HepG2 (cell line): ENCODE results near the gene RITA1. TPM values are rescaled to one million over a fixed set of nuclear protein-coding genes. Genes with fewer than 3 reads are reported as not detected.

Source experiments
- ATAC-seq: fragments of 200-7000 bp; cut with Tn5 transposase; 3 replicates; pipeline ENCODE4 v1.9.1; 2020; ENCODE audit warnings: mild to moderate bottlenecking, moderate library complexity
- BruUV-seq: library from RNA; stranded (reverse); fragments of 400-500 nt; replicated peaks from 2 replicates; lab custom pipeline; 2021; lab: Mats Ljungman, UMichigan
- CTCF ChIA-PET: fragments of 300-600 bp; formaldehyde crosslinking; extraction: SDS; loops from one replicate; lab custom pipeline; 2021; ENCODE audit warnings: low total read pairs, inconsistent platforms, low intra/inter-chr PET ratio; lab: Yijun Ruan, JAX
- POLR2A ChIA-PET: fragments of 350-600 bp; sonication (Branson Sonifier 250); formaldehyde crosslinking; loops from one replicate; lab custom pipeline; 2020; ENCODE audit warnings: antibody characterized with exemption, inconsistent platforms; lab: Yijun Ruan, JAX
- DNase-seq: peaks from one replicate; pipeline ENCODE4 v3.0.0-alpha.2; 2015; ENCODE audit warnings: low spot score
- FAIRE-seq: peaks from 3 replicates; lab custom pipeline; 2011; peaks lifted over from hg19 to GRCh38; lab: Jason Lieb, UNC
- H2AFZ ChIP-seq: one replicate; pipeline ENCODE4 v1.6.1; 2011; ENCODE audit warnings: low read length, inconsistent platforms
- H3K27ac ChIP-seq: fragments of 300-600 bp; 3 replicates; pipeline ENCODE4 v1.8.0; 2011; ENCODE audit warnings: mixed run types, mild to moderate bottlenecking, mixed read lengths, low read length, inconsistent platforms; ENCODE audit not compliant: insufficient read depth; ENCODE audit errors: extremely low read length
- H3K27me3 ChIP-seq, 2 experiments: fragments of 200-600 bp in 1 of 2; 2 replicates in 1 of 2; 3 replicates in 1 of 2; pipeline versions ENCODE4 v1.6.0 to v1.8.0; 2011; ENCODE audit warnings: low read length in 2 of 2, mild to moderate bottlenecking in 2 of 2, moderate library complexity in 2 of 2, inconsistent platforms in 1 of 2; ENCODE audit not compliant: insufficient read depth in 2 of 2, control insufficient read depth in 1 of 2
- H3K36me3 ChIP-seq, 2 experiments: fragments of 200-600 bp in 1 of 2; replicated peaks in 1 of 2; 2 replicates in 1 of 2; 3 replicates in 1 of 2; pipeline versions ENCODE4 v1.5.1 to v1.8.0; 2011; ENCODE audit warnings: low read length in 2 of 2, inconsistent platforms in 1 of 2; ENCODE audit not compliant: insufficient read depth in 2 of 2, control insufficient read depth in 1 of 2
- H3K4me1 ChIP-seq: 2 replicates; pipeline ENCODE4 v1.5.1; 2012; ENCODE audit warnings: low read length, inconsistent platforms; ENCODE audit not compliant: insufficient read depth
- H3K4me2 ChIP-seq: 2 replicates; pipeline ENCODE4 v1.6.0; 2011; ENCODE audit warnings: low read depth, low read length, inconsistent platforms
- H3K4me3 ChIP-seq, 3 experiments: fragments of 200-600 bp in 1 of 3; sonication (generic), shearing (Covaris generic) in 1 of 3; replicated peaks in 1 of 3; 2 replicates each; pipeline ENCODE4 v1.5.1; 2011 to 2016; ENCODE audit warnings: low read length in 3 of 3, inconsistent platforms in 2 of 3, low read depth in 2 of 3, mild to moderate bottlenecking in 2 of 3, control low read depth in 1 of 3, mixed read lengths in 1 of 3; ENCODE audit not compliant: insufficient read depth in 1 of 3
- H3K79me2 ChIP-seq: one replicate; pipeline ENCODE4 v1.6.1; 2011; ENCODE audit warnings: low read length, inconsistent platforms; ENCODE audit not compliant: insufficient read depth
- H3K9ac ChIP-seq: 2 replicates; pipeline ENCODE4 v1.6.0; 2011; ENCODE audit warnings: mild to moderate bottlenecking, low read depth, low read length, inconsistent platforms; ENCODE audit not compliant: insufficient read depth
- H3K9me3 ChIP-seq: 2 replicates; pipeline ENCODE4 v1.5.1; 2012; ENCODE audit warnings: mild to moderate bottlenecking, low read length
- H4K20me1 ChIP-seq: 2 replicates; pipeline ENCODE4 v1.6.0; 2011; ENCODE audit warnings: inconsistent platforms, mild to moderate bottlenecking, low read length, moderate library complexity; ENCODE audit not compliant: insufficient read depth
- NFE2L1 ChIP-seq: sonication (generic); formaldehyde crosslinking; IDR thresholded peaks from 2 replicates; pipeline ENCODE4 v1.4.0; 2020; ENCODE audit warnings: missing genetic modification reagents, mild to moderate bottlenecking, borderline replicate concordance
- RBAK ChIP-seq: sonication (generic); formaldehyde crosslinking; IDR thresholded peaks from 2 replicates; pipeline ENCODE4 v1.5.1; 2020; ENCODE audit warnings: mild to moderate bottlenecking, missing genetic modification reagents
- ZBTB40 ChIP-seq, 2 experiments: fragments of 450-650 bp in 1 of 2; sonication (generic) in 1 of 2; formaldehyde crosslinking in 1 of 2; IDR thresholded peaks; 2 replicates each; pipeline versions ENCODE4 v1.6.1 to v1.8.0; 2016 to 2022; ENCODE audit warnings: antibody characterized with exemption in 1 of 2, mild to moderate bottlenecking in 1 of 2, missing genetic modification reagents in 1 of 2
- WGBS: methylation state at CpG from one replicate; pipeline ENCODE4 v1.1.6; 2017; ENCODE audit warnings: low lambda C conversion rate; 5-methylcytosine and 5-hydroxymethylcytosine counted together
- in situ Hi-C: cut with HindIII; loops from 2 replicates; pipeline ENCODE4 v1.10.0; 2017; ENCODE audit warnings: low pct_unique_long_range_greater_than_20kb; ENCODE audit not compliant: extremely low pct_ligation_motif_present
- intact Hi-C: fragments of 100-400 bp; cut with micrococcal nuclease; formaldehyde crosslinking; loops from one replicate; pipeline ENCODE4 v1.10.0; 2022; ENCODE audit not compliant: unreplicated experiment
- polyA plus RNA-seq, 8 experiments: library from polyadenylated mRNA; depleted of rRNA in 3 of 8; stranded (reverse) in 7 of 8; unstranded in 1 of 8; fragments of >200 nt; fragmentation: Illumina TruSeq in 4 of 8; extraction: Trizol in 4 of 8; gene quantifications; 2 replicates each; pipeline versions ENCODE4 v1.2.1 to v1.2.3, GENCODE V29; 2011 to 2016; ENCODE audit warnings: low read depth in 4 of 8, missing spikeins in 1 of 8, mixed read lengths in 1 of 8; ENCODE audit not compliant: insufficient read depth in 1 of 8
- total RNA-seq, 5 experiments: library from RNA; depleted of rRNA; stranded (reverse); fragments of >200 nt; fragmentation: Illumina TruSeq; extraction: Trizol; gene quantifications; 2 replicates each; pipeline ENCODE4 v1.2.3, GENCODE V29; 2016; ENCODE audit warnings: low read depth in 1 of 5
- TF ChIP-seq, protein P1 (sequence below): sonication (generic); formaldehyde crosslinking; IDR thresholded peaks from 2 replicates; pipeline ENCODE4 v1.5.0; 2020; ENCODE audit warnings: mild to moderate bottlenecking, missing genetic modification reagents

Gene RITA1
- total and polyA plus RNA-seq, 2 of the 13 experiments (the other 11 are each of a cell fraction or from before 2014, with no cell fraction given) = 12.4 to 28.9 TPM

DNA sequence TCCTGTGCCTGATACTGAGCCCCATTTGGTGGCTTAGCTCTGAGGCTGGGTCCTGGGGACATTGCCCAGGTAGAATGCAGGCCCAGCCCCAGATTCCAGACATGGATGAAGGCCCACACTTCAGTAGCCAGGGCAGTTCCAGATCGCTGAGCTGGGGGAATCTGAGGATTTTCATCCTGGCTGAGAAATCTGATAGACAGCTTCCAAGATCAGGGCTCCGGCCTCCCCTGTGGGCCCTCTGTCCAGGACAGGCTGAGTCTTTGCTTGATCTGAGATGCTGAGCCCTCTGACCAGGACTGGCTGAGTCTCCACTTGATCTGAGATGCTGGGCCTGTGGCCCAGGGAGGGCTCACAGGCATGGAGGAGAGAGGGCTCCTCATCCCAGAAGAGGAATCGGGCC is 46.7 kb upstream of the RITA1 start (continued):
- TF ChIP-seq NFE2L1 (CRISPR knock-in tag) = no peak
- TF ChIP-seq, all 625 proteins: peak for 0

DNA sequence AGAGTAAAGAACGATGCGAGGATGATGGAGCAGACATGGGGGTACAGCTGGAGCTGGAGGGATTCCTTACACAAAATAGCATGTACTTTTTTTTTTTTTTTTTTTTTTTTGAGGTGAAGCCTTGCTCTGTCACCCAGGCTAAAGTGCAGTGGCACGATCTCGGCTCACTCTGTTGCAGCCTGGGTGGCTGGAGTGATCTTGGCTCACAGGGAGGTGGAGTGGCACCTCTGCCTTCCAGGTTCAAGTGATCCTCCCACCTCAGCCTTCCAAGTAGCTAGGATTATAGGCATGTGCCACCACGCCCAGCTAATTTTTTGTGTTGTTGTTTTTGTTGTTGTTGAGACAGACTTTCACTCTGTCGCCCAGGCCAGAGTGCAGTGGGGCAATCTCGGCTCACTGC is 44.8 kb upstream of the RITA1 start:
- no peak for FAIRE-seq
- H3K36me3 ChIP-seq = no peaks in the 10 kb centered on the region
- H3K4me3 ChIP-seq = 0 out of 6 replicates have a peak overlapping the region, but pooled peaks of 1 of the 3 experiments have one; percentile 10
- H3K27me3 ChIP-seq = peaks cover 2 to 14% of the 10 kb centered on the region in 2 experiments; a peak in 4 of 5 replicates
- no peak overlapping the region for H2AFZ ChIP-seq
- no peak for DNase-seq
- H3K9me3 ChIP-seq = no peaks in the 10 kb centered on the region
- 0 out of 3 replicates have a peak, but pooled peaks have one; percentile 19 for ATAC-seq
- intact Hi-C loops = no loop called here
- no peaks in the 10 kb centered on the region for H3K79me2 ChIP-seq
- no peak overlapping the region for H3K9ac ChIP-seq
- in situ Hi-C loops = no loop called here
- TF ChIP-seq ZBTB40 (IDR thresholded peaks at IDR 0.05) (no peak), ZBTB40 (CRISPR knock-in tag; IDR thresholded peaks at IDR 0.05) (no peak), RBAK (CRISPR knock-in tag) (no peak)
- TF ChIP-seq, protein P1, sequence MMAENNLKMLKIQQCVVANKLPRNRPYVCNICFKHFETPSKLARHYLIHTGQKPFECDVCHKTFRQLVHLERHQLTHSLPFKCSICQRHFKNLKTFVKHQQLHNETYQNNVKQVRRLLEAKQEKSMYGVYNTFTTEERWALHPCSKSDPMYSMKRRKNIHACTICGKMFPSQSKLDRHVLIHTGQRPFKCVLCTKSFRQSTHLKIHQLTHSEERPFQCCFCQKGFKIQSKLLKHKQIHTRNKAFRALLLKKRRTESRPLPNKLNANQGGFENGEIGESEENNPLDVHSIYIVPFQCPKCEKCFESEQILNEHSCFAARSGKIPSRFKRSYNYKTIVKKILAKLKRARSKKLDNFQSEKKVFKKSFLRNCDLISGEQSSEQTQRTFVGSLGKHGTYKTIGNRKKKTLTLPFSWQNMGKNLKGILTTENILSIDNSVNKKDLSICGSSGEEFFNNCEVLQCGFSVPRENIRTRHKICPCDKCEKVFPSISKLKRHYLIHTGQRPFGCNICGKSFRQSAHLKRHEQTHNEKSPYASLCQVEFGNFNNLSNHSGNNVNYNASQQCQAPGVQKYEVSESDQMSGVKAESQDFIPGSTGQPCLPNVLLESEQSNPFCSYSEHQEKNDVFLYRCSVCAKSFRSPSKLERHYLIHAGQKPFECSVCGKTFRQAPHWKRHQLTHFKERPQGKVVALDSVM (CRISPR knock-in tag) = 0 out of 2 replicates have a peak, but pooled peaks have one; percentile 24
- no peaks in the 10 kb centered on the region for H4K20me1 ChIP-seq
- peak overlapping the region; percentile 12; the same call in 1 of the 2 replicates for H3K4me2 ChIP-seq
- WGBS = 18% methylated on average over 7 of the region's 7 CpGs
- no peak overlapping the region for H3K27ac ChIP-seq
- peaks cover 11% of the 10 kb centered on the region for H3K4me1 ChIP-seq
- CTCF ChIA-PET = no interaction called here
- POLR2A ChIA-PET = interaction anchor here (0.6 kb wide), 1 partner anchor 12 kb away, joined by 3 read pairs; no protein-coding TSS in a partner anchor
- no TSS peak for BruUV-seq
